GM12874 (cell line): ENCODE data around the gene SEC22C.

Source experiments
- TF ChIP-seq, protein P1 (sequence below): IDR thresholded peaks from 2 replicates; pipeline ENCODE4 v1.5.1; 2011; ENCODE audit warnings: low read depth, mild to moderate bottlenecking, control low read depth, low read length, moderate library complexity; ENCODE audit not compliant: insufficient read depth

The SEC22C gene

DNA sequence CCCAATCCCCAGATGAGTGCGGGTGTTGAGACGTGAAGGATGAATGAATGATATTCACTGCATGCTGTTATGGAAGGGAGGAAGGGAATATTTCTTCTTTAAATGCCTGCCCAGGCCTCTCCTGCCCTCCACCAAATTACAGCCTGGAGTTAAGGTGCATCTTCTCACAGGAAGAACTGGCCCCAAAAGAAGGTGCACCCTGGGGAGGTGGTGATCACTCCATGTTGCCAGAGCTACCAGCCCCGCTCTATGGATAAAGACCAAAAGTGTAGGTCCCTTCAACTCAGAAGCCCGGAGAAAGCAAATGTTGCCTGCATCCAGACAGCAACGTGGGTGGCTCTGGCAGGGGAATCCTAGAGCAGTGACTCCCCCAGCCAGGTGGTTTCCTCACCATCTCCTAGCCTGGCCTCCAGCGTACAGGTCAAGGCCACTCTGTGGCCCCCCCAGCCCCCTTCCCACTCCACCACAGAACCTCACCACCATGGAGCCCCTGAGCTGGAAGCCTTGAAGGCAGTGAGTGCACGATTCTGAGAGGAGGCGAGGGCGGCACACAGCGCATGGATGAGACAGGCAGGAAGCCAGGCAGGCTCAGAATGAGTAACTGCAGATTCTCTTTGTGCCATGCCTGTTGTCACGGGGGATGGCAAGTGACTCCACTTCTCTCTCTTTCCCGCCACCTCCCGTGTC, 82.8 kb downstream of the SEC22C start:
- TF ChIP-seq, protein P1, sequence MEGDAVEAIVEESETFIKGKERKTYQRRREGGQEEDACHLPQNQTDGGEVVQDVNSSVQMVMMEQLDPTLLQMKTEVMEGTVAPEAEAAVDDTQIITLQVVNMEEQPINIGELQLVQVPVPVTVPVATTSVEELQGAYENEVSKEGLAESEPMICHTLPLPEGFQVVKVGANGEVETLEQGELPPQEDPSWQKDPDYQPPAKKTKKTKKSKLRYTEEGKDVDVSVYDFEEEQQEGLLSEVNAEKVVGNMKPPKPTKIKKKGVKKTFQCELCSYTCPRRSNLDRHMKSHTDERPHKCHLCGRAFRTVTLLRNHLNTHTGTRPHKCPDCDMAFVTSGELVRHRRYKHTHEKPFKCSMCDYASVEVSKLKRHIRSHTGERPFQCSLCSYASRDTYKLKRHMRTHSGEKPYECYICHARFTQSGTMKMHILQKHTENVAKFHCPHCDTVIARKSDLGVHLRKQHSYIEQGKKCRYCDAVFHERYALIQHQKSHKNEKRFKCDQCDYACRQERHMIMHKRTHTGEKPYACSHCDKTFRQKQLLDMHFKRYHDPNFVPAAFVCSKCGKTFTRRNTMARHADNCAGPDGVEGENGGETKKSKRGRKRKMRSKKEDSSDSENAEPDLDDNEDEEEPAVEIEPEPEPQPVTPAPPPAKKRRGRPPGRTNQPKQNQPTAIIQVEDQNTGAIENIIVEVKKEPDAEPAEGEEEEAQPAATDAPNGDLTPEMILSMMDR: no peak

GRCh38 chr3:42498034-42498433, 83.7 kb downstream of the SEC22C start:
- TF ChIP-seq, protein P1: no peak
